22Rv1 (cell line): Measurements from ENCODE around the gene IFT88.
A peak's percentile ranks its signal among the peaks of the same experiment; 100 is the strongest.

Experiments
- CTCF ChIP-seq: fragments of 450-650 bp; IDR thresholded peaks from 2 replicates; pipeline ENCODE4 v1.5.1; 2017; ENCODE audit warnings: mild to moderate bottlenecking
- ZFX ChIP-seq: fragments of 450-650 bp; IDR thresholded peaks from 2 replicates; pipeline ENCODE4 v1.6.1; 2017; ENCODE audit warnings: antibody characterized with exemption, borderline replicate concordance

DNA sequence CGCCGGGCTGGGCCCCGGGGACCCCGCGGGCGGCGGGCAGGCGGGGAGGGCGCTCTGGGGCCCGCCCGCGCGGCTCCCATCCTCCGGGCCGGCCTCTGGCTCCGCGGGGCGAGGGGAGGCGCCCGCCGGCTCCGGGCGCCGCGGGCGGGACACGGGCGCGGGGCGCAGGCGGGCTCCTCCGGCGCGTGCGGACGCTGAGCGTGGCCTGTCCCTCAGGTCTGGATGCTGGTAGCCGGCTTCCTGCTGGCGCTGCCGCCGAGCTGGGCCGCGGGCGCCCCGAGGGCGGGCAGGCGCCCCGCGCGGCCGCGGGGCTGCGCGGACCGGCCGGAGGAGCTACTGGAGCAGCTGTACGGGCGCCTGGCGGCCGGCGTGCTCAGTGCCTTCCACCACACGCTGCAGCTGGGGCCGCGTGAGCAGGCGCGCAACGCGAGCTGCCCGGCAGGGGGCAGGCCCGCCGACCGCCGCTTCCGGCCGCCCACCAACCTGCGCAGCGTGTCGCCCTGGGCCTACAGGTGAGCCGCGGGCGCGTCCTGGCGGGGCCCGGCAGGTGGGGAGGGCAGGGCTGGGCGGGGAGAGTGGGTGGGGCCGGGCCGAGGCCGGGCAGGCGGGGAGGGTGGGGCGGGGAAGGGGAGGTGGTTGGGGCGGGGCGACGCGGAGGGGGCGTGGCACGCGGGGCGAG, 137.0 kb downstream of the IFT88 start:
- TF ChIP-seq CTCF (peak; percentile 74), ZFX (no peak)
